Measurements from ENCODE around the gene JTB. TPM values are rescaled to one million over a fixed set of nuclear protein-coding genes. Genes with fewer than 3 reads are reported as not detected.

The JTB gene
- total RNA-seq, 4 donors from 2014 or later: 179 to 218 (median 201) TPM

DNA sequence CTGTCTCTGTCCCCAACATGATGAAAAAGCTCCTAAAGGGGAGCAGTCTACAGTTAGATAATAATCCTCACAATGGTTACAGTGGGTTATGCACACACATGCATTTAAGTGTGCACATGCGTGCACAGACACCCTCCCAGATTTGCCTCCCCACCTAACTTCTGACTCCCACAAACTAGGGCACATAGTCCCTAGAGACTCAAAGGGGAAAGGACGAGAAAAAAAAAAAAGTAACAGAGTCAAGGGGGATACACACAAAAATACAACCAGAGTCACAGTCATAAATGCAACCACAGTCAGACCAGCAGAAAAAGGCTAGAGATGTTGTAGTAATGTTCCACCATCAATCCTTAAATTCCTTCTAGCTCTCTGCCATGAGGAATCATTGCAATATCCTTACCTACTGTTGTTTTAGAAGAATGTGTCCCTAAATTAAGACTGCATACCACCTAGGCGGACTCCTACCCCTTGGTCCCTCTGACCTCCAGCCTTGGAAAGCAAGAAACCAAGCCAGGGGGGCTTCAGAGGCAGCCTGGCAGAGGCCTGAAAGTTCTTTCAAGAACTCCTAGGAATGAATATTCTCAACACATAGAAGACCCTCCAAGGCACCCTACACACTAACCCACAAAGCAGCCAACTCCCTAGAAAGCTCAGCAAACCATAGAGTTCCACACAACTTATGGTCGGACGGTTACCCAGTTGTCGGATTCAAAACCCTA is 20.3 kb downstream of the JTB start:
- intact Hi-C loops (cut with DNase I; ENCODE audit: low total_unique reads): no loop called here
- WGBS, 2 donors: 22 to 31% methylated on average over 6 of the region's 6 CpGs
- peak overlapping the region; percentile 87 for H3K4me3 ChIP-seq (ENCODE audit: low read depth, poor library complexity, severe bottlenecking)
- no peak for DNase-seq (ENCODE audit: low spot score in 2 of 2)
- no peak for TF ChIP-seq POLR2A (IDR thresholded peaks at IDR 0.05)
- TF ChIP-seq, protein P1, sequence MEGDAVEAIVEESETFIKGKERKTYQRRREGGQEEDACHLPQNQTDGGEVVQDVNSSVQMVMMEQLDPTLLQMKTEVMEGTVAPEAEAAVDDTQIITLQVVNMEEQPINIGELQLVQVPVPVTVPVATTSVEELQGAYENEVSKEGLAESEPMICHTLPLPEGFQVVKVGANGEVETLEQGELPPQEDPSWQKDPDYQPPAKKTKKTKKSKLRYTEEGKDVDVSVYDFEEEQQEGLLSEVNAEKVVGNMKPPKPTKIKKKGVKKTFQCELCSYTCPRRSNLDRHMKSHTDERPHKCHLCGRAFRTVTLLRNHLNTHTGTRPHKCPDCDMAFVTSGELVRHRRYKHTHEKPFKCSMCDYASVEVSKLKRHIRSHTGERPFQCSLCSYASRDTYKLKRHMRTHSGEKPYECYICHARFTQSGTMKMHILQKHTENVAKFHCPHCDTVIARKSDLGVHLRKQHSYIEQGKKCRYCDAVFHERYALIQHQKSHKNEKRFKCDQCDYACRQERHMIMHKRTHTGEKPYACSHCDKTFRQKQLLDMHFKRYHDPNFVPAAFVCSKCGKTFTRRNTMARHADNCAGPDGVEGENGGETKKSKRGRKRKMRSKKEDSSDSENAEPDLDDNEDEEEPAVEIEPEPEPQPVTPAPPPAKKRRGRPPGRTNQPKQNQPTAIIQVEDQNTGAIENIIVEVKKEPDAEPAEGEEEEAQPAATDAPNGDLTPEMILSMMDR (IDR thresholded peaks at IDR 0.05): no peak

DNA sequence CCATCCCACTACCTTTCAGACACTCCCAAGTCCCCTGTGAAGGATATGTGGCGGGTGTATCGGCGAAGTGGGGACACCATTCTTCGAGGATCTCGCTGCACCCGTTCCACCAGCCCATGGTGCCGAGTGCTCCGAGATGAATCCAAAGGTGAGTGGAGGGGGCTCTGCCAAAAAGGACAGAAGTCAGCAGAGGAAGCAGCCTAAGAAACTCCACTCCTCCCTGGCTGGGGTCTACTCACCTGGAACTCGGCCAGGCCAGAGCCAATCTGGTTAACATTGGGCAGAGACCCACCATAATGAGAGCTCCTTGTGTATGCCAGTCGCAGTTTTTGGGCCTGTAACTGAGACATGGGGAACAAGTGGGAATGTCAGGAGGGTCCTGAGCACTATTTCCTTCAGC is 22.6 kb downstream of the JTB start:
- WGBS, 2 donors: 93 to 96% methylated on average over 10 of the region's 10 CpGs
- intact Hi-C loops (cut with DNase I; ENCODE audit: low total_unique reads): no loop called here
- H3K4me3 ChIP-seq (ENCODE audit: low read depth, poor library complexity, severe bottlenecking): no peak overlapping the region
- no peak for TF ChIP-seq POLR2A (IDR thresholded peaks at IDR 0.05)
- TF ChIP-seq, protein P1 (IDR thresholded peaks at IDR 0.05): no peak
- no peak for DNase-seq (ENCODE audit: low spot score in 2 of 2)

DNA sequence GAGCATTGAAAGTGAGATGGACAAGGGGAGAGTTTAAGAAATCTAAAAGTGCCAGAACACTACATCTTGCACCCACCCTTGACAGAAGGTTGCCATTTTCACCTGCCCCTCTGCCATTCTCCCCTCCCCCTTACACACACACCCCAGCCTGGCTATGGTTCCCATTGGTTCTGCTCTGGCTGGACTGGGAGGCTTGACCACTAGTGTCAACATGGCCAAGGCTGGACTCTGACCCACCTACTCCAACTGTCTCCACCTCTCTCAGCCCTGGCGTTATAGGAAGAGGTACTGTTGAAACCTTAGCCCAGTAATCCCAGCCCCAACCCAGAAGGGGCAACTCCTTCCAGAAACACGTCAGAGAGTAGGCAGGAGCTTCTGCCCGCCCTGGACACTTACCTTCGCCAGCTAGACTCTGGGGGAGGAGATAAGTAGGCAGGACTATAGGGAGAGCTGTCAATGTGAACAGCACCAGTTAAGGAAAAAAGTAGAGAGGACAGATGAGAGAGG is 23.6 kb downstream of the JTB start:
- TF ChIP-seq, protein P1 (IDR thresholded peaks at IDR 0.05): no peak
- no peak for TF ChIP-seq POLR2A (IDR thresholded peaks at IDR 0.05)
- no peak overlapping the region for H3K4me3 ChIP-seq (ENCODE audit: low read depth, poor library complexity, severe bottlenecking)
- 75 to 86% methylated on average over 4 of the region's 4 CpGs for WGBS, 2 donors
- intact Hi-C loops (cut with DNase I; ENCODE audit: low total_unique reads): no loop called here
- no peak for DNase-seq (ENCODE audit: low spot score in 2 of 2)

DNA sequence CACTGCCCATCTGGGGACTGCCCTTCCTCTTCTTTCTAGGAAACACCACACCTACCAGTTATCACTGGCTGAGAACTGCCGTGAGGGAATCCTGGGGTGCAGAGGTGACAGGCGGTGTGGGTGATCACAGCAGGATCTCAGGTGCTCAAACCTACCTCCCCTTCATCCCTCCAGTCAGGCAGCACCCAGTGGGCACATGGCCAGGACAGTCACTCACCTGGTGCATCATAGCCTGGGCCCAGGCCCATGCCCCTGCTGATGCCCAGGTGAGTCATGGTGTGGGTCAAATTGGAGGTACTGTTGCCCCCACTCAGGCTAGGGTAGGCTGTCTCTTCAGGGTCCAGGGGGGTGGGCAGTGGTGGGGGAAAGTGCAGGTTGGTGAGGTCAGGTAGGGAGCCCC is 25.7 kb downstream of the JTB start:
- TF ChIP-seq, protein P1 (IDR thresholded peaks at IDR 0.05): no peak
- no peak for TF ChIP-seq POLR2A (IDR thresholded peaks at IDR 0.05)
- 89 to 100% methylated on average over 2 of the region's 2 CpGs for WGBS, 2 donors
- intact Hi-C loops (cut with DNase I; ENCODE audit: low total_unique reads): no loop called here

DNA sequence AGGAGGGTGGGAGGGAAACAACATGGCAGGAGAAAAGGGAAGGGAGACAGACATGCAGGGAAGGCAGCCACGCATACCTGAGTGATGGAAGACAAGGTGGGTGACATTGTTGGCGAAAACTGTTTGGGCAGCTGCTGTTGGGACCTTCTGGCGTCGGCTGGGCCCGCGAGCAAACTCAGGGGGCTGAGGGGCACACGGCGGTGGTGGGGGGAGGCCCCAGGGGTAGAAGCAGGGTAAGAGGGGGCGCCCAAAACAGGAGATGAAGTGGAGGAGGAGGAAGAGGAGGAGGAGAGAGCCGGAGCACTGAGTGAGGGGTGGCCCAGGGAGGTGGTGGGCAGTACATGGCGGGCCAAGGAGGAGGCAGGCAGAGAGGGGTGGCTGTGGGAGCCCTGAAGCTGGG is 26.3 kb downstream of the JTB start:
- TF ChIP-seq, protein P1 (IDR thresholded peaks at IDR 0.05): no peak
- no peak for TF ChIP-seq POLR2A (IDR thresholded peaks at IDR 0.05)
- DNase-seq (ENCODE audit: low spot score in 2 of 2): no peak
- intact Hi-C loops (cut with DNase I; ENCODE audit: low total_unique reads): no loop called here
- 91 to 94% methylated on average over 11 of the region's 11 CpGs for WGBS, 2 donors
- no peak overlapping the region for H3K4me3 ChIP-seq (ENCODE audit: low read depth, poor library complexity, severe bottlenecking)

More for the DNA sequence above, 25.7 kb downstream of the JTB start:
- no peak for DNase-seq (ENCODE audit: low spot score in 2 of 2)
- H3K4me3 ChIP-seq (ENCODE audit: low read depth, poor library complexity, severe bottlenecking): no peak overlapping the region

Measured in lower leg skin (tissue), 4 donors.